Left lung (tissue), 10 donors: ENCODE measurements around the gene RPA1. TPM values are rescaled to one million over a fixed set of nuclear protein-coding genes. Genes with fewer than 3 reads are reported as not detected.
"Not testable (repeated sequence)": the region's sequence is repeated elsewhere in the genome, so short reads cannot be mapped to it uniquely, and the experiment has no call there.

Experiments used
- ATAC-seq: fragments of 200-7000 bp; cut with Tn5 transposase; one replicate; pipeline ENCODE4 v1.9.1; 2020; ENCODE audit warnings: moderate library complexity
- DNase-seq, 4 donors: peaks; one replicate each; pipeline ENCODE4 v3.0.0-alpha.2; 2013 to 2020
- H3K27ac ChIP-seq, 2 donors: fragments of 200-600 bp; sonication (generic) in 1 of 2; one replicate each; pipeline versions ENCODE4 v1.5.0 to v1.8.0; 2020 to 2021
- H3K27me3 ChIP-seq, 2 donors: fragments of 200-600 bp; sonication (generic) in 1 of 2; one replicate each; pipeline versions ENCODE4 v1.5.0 to v1.8.0; 2020 to 2021
- H3K36me3 ChIP-seq, 2 donors: fragments of 200-600 bp; sonication (generic) in 1 of 2; one replicate each; pipeline versions ENCODE4 v1.5.0 to v1.8.0; 2020 to 2021
- H3K4me1 ChIP-seq, 2 donors: fragments of 200-600 bp; one replicate each; pipeline ENCODE4 v1.8.0; 2021
- H3K4me3 ChIP-seq, 2 donors: fragments of 200-600 bp; sonication (generic) in 1 of 2; one replicate each; pipeline versions ENCODE4 v1.5.0 to v1.8.0; 2020 to 2021; ENCODE audit warnings: mild to moderate bottlenecking in 1 of 2
- H3K9me3 ChIP-seq, 2 donors: fragments of 200-600 bp; sonication (generic) in 1 of 2; one replicate each; pipeline versions ENCODE4 v1.5.0 to v1.8.0; 2020 to 2021
- CTCF ChIP-seq, 2 donors: fragments of 200-600 bp; sonication (generic) in 1 of 2; IDR thresholded peaks; one replicate each; pipeline versions ENCODE4 v1.5.0 to v1.8.0; 2021; ENCODE audit warnings: antibody characterized with exemption in 2 of 2
- intact Hi-C, 2 donors: fragments of 100-400 bp; cut with DNase I; formaldehyde crosslinking; loops; one replicate each; pipeline versions ENCODE4 v1.11.2 to v1.14.2; 2022
- polyA plus RNA-seq, 6 donors: library from polyadenylated mRNA; unstranded; fragments of 120-200 nt; gene quantifications; one replicate each; pipeline ENCODE4 v1.2.1, GENCODE V29; 2013; ENCODE audit not compliant: insufficient read length in 6 of 6
- total RNA-seq, 2 donors: library from RNA; stranded (reverse); fragmentation: NEBNext Ultra II Directional; extraction: Animal tissue kit (Norgen Biotek cat#: 25700); gene quantifications; one replicate each; pipeline ENCODE4 v1.2.1, GENCODE V29; 2021
- donor health status: DM: no; HTN: yes; CAD: no.
- donor health status: DM: no; HTN: no; CAD: no.

The RPA1 gene
- total and polyA plus RNA-seq, 8 donors: 73.4 to 150 (median 126) TPM

- intact Hi-C loops: no loop called here
- Histone ChIP-seq H3K4me3 (no peak overlapping the region), H3K4me1 (no peaks in the 10 kb centered on the region), H3K9me3 (no peaks in the 10 kb centered on the region), H3K36me3 (peaks cover 0 to 70% of the 10 kb centered on the region in 2 donors), H3K27me3 (no peaks in the 10 kb centered on the region), H3K27ac (no peak overlapping the region)
- ATAC-seq: peak; percentile 96
- no peak for TF ChIP-seq CTCF (IDR thresholded peaks at IDR 0.05)
- DNase-seq: peak in 1 of 4 donors; percentile 40
Measured at GRCh38 chr17:1847191-1847590, 17.4 kb downstream of the RPA1 start.

- ATAC-seq: no peak
- Histone ChIP-seq H3K27ac (no peak overlapping the region), H3K4me3 (no peak overlapping the region), H3K27me3 (no peaks in the 10 kb centered on the region), H3K9me3 (no peaks in the 10 kb centered on the region), H3K36me3 (peaks cover 0 to 55% of the 10 kb centered on the region in 2 donors), H3K4me1 (no peaks in the 10 kb centered on the region)
- intact Hi-C loops: no loop called here
- no peak for DNase-seq
- TF ChIP-seq CTCF (IDR thresholded peaks at IDR 0.05): no peak
Measured at GRCh38 chr17:1852327-1852726, 22.5 kb downstream of the RPA1 start.

- Histone ChIP-seq H3K4me3 (no peak overlapping the region), H3K9me3 (no peaks in the 10 kb centered on the region), H3K4me1 (no peaks in the 10 kb centered on the region), H3K36me3 (peaks cover 0 to 51% of the 10 kb centered on the region in 2 donors), H3K27ac (no peak overlapping the region), H3K27me3 (no peaks in the 10 kb centered on the region)
- DNase-seq (no peak), ATAC-seq (no peak)
- no peak for TF ChIP-seq CTCF (IDR thresholded peaks at IDR 0.05)
- intact Hi-C loops: no loop called here
Measured at GRCh38 chr17:1853698-1854097, 23.9 kb downstream of the RPA1 start.

- intact Hi-C loops, H3K27me3 ChIP-seq, H3K9me3 ChIP-seq, DNase-seq, ATAC-seq, H3K27ac ChIP-seq, H3K4me3 ChIP-seq, H3K4me1 ChIP-seq: not testable (repeated sequence)
- peaks cover 0 to 62% of the 10 kb centered on the region in 2 donors for H3K36me3 ChIP-seq
Measured at GRCh38 chr17:1856462-1856861, 26.7 kb downstream of the RPA1 start.

- ATAC-seq: no peak
- intact Hi-C loops: loop anchor here in 1 of 2 donors (10.0 kb wide), 1 partner anchor 186 kb away; no protein-coding TSS in a partner anchor
Measured at GRCh38 chr17:1860978-1861377, 31.2 kb downstream of the RPA1 start.

More at GRCh38 chr17:1860978-1861377, 31.2 kb downstream of the RPA1 start:
- H3K4me3 ChIP-seq: no peak overlapping the region
- H3K36me3 ChIP-seq: peaks cover 0 to 39% of the 10 kb centered on the region in 2 donors
- no peak for DNase-seq
- no peak for TF ChIP-seq CTCF (IDR thresholded peaks at IDR 0.05)
- H3K27me3 ChIP-seq: no peaks in the 10 kb centered on the region
- no peaks in the 10 kb centered on the region for H3K4me1 ChIP-seq
- H3K9me3 ChIP-seq: no peaks in the 10 kb centered on the region
- no peak overlapping the region for H3K27ac ChIP-seq
